ENCODE results near the gene CARD14. TPM values are rescaled to one million over a fixed set of nuclear protein-coding genes. Genes with fewer than 3 reads are reported as not detected.

The CARD14 gene
- total RNA-seq, 1 experiment from 2014 or later = not detected

GRCh38 chr17:80212962-80213642, 43.3 kb downstream of the CARD14 start:
- intact Hi-C loops (cut with micrococcal nuclease) = no loop called here
- BruUV-seq (replicated peaks) = no TSS peak
- H3K4me3 Mint-ChIP-seq (ENCODE audit: unreplicated experiment) = no peak overlapping the region
- H3K9me3 Mint-ChIP-seq (ENCODE audit: unreplicated experiment) = no peaks in the 10 kb centered on the region
- no peaks in the 10 kb centered on the region for H3K27me3 Mint-ChIP-seq (ENCODE audit: insufficient read depth, unreplicated experiment)
- peaks cover 6% of the 10 kb centered on the region for H3K4me1 Mint-ChIP-seq (ENCODE audit: insufficient read depth, unreplicated experiment)
- ChIA-PET POLR2A (no interaction called here), CTCF (interaction anchor here (0.7 to 0.8 kb wide), 2 partner anchors 18 to 261 kb away, joined by 3 read pairs; no protein-coding TSS in a partner anchor)
- TF ChIP-seq CTCF (IDR thresholded peaks at IDR 0.05; ENCODE audit: unreplicated experiment) = no peak
- no peak for DNase-seq (ENCODE audit: unreplicated experiment)
- H3K27ac Mint-ChIP-seq (ENCODE audit: low read depth, unreplicated experiment) = no peak overlapping the region
- H3K36me3 Mint-ChIP-seq (ENCODE audit: insufficient read depth, unreplicated experiment) = peaks cover 33% of the 10 kb centered on the region

- POLR2A ChIA-PET = no interaction called here
- intact Hi-C loops (cut with micrococcal nuclease) = no loop called here
- H3K36me3 Mint-ChIP-seq (ENCODE audit: insufficient read depth, unreplicated experiment) = peaks cover 33% of the 10 kb centered on the region
- no peak overlapping the region for H3K4me3 Mint-ChIP-seq (ENCODE audit: unreplicated experiment)
- TF ChIP-seq CTCF (IDR thresholded peaks at IDR 0.05; ENCODE audit: unreplicated experiment) = no peak
- H3K27ac Mint-ChIP-seq (ENCODE audit: low read depth, unreplicated experiment) = no peak overlapping the region
- no peak for DNase-seq (ENCODE audit: unreplicated experiment)
- CTCF ChIA-PET = no interaction called here
- H3K27me3 Mint-ChIP-seq (ENCODE audit: insufficient read depth, unreplicated experiment) = no peaks in the 10 kb centered on the region
- no TSS peak for BruUV-seq (replicated peaks)
- no peaks in the 10 kb centered on the region for H3K9me3 Mint-ChIP-seq (ENCODE audit: unreplicated experiment)
- H3K4me1 Mint-ChIP-seq (ENCODE audit: insufficient read depth, unreplicated experiment) = peaks cover 6% of the 10 kb centered on the region
Measured at GRCh38 chr17:80213643-80213975, 43.8 kb downstream of the CARD14 start.

GRCh38 chr17:80214012-80214877, 44.4 kb downstream of the CARD14 start:
- intact Hi-C loops (cut with micrococcal nuclease) = no loop called here
- no peak for TF ChIP-seq CTCF (IDR thresholded peaks at IDR 0.05; ENCODE audit: unreplicated experiment)
- Mint-ChIP-seq H3K9me3 (ENCODE audit: unreplicated experiment) (no peaks in the 10 kb centered on the region), H3K27me3 (ENCODE audit: insufficient read depth, unreplicated experiment) (no peaks in the 10 kb centered on the region), H3K4me1 (ENCODE audit: insufficient read depth, unreplicated experiment) (peaks cover 7% of the 10 kb centered on the region), H3K27ac (ENCODE audit: low read depth, unreplicated experiment) (no peak overlapping the region), H3K36me3 (ENCODE audit: insufficient read depth, unreplicated experiment) (peaks cover 33% of the 10 kb centered on the region), H3K4me3 (ENCODE audit: unreplicated experiment) (no peak overlapping the region)
- POLR2A ChIA-PET = interaction anchor here (0.8 to 1.0 kb wide), 2 partner anchors 27 to 68 kb away, joined by 3 read pairs; no protein-coding TSS in a partner anchor
- BruUV-seq (replicated peaks) = no TSS peak
- CTCF ChIA-PET = no interaction called here
- DNase-seq (ENCODE audit: unreplicated experiment) = no peak

GRCh38 chr17:80214878-80215210, 45.0 kb downstream of the CARD14 start:
- Mint-ChIP-seq H3K36me3 (ENCODE audit: insufficient read depth, unreplicated experiment) (peaks cover 28% of the 10 kb centered on the region), H3K27me3 (ENCODE audit: insufficient read depth, unreplicated experiment) (no peaks in the 10 kb centered on the region), H3K4me3 (ENCODE audit: unreplicated experiment) (no peak overlapping the region), H3K9me3 (ENCODE audit: unreplicated experiment) (no peaks in the 10 kb centered on the region), H3K4me1 (ENCODE audit: insufficient read depth, unreplicated experiment) (peaks cover 10% of the 10 kb centered on the region), H3K27ac (ENCODE audit: low read depth, unreplicated experiment) (no peak overlapping the region)
- TF ChIP-seq CTCF (IDR thresholded peaks at IDR 0.05; ENCODE audit: unreplicated experiment) = no peak
- no peak for DNase-seq (ENCODE audit: unreplicated experiment)
- BruUV-seq (replicated peaks) = no TSS peak
- ChIA-PET POLR2A (interaction anchor here (0.8 to 1.0 kb wide), 2 partner anchors 28 to 69 kb away, joined by 3 read pairs; no protein-coding TSS in a partner anchor), CTCF (no interaction called here)
- intact Hi-C loops (cut with micrococcal nuclease) = no loop called here
